ENCODE results near the gene TRIM36.

TRIM36 gene

DNA sequence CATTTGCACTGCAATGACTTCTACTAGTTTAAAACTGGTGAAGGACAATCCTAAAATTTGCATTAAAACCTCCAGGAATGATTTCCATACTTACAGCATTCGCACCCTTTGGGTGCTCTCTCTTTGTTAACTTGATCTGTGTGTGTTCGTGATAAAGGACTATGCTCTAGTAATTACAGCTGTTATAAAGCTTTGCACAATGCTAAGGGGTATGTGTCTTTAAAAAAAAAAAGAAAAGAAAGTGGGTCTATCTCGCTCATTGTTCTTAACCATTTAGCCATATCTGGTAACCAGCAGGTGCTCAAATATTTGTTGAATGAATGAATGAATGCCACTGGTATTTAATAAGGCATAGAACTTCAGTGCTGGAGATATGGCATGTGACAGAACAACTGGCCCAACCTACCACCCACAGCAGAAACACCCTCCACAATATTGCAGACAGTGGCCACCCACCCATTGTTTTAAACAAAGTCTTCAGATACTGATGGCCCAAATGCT is 8.7 kb downstream of the TRIM36 start:
- DNase-seq = no peak

DNA sequence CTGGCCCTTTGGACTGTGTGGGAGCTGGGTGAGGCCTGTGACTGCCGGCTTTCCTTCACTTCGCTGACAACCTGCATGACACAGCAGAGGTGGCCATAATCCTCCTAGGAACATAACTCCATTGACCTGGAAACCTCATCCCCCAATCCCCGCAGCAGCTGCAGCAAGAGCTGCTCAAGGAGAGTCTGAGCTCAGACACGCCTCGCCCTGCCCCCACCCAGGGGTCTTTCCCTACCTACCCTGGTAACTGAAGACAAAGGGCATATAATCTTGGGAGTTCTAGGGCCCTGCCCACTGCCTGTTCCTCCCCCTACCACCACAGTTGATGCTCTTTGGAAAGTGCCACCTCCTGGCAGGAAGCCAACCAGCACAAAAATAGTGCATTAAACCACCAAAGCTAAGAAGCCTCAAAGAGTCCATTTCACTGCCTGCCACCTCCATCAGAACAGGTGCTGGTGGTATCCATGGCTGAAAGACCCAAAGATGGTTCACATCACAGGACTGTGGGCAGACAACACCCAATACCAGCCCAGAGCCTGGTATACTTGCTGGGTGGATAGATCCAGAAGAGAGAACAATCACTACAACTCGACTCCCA is 18.4 kb downstream of the TRIM36 start:
- no peak for DNase-seq

DNA sequence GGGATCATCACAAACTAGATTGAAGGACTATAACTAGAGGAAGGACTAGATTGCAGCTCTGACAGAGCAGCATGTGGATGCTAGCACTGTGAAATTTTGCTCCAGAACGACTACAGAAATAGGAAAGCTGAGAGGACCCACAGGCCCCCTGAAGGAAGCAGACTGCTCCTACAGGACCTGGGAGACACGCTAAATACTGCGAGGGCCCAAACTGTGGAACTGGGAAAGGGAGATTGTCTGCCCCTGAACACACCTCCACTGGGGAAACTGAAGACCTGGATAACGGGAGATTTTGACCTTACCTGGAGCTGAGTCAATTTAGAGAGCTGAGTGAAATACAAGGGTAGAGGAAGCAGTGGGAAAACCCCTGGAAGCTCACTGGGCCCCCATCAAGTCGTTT is 19.2 kb downstream of the TRIM36 start:
- DNase-seq = no peak

DNA sequence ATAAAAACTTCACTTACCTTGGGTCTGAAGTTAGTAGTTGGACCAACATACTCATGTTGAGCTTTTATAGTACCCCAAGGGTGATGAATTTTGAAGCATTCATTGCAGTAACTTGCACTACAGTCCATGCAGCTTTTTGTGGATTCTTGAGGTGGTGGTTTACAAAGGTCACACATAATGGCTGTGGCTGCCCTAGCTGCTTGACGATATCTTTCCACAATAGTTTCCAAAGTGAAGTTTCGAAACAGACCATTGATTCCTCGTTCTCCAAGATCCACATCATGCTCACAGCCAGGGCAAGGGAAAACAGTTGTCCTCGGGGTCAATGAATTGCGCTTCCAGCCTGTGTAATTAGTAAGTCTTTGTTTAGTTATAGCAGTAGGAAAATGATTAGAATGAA is 22.7 kb downstream of the TRIM36 start:
- no peak for DNase-seq

DNA sequence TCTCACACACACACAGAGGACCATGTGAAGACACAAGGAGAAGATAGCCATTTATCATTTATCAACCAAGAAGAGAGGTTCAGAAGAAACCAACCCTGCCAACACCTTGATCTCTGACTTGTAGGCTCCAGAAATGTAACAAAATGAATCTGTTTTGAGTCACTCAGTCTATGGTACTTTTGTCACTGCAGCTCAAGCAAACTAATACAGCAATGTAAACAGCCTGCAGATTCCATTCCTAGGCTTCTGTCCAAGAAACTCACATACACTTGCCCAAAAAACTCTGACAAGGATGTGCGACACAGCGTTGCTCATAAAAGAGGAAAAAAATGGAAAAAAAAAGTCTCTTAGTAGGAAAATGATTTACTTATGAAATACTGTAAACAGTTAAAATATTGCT is 33.4 kb downstream of the TRIM36 start:
- DNase-seq = no peak

DNA sequence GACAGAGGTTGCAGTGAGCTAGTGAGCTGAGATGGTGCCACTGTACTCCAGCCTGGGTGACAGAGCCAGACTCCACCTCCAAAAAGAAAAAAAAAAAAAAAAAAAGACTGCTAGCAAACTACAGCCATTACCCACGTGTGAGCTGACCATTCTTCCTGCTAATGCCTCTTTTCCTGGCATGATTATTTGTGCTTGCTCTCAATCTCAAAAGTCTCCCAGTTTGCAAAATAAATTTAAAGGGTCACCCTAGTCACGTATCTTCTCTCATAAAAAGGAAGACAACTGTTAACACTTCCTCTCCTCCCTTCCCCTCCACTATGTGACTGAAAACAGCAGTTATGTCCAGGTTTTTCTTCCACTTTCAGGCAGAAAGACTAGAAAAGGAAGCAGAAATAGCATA is 37.2 kb downstream of the TRIM36 start:
- DNase-seq = no peak

DNA sequence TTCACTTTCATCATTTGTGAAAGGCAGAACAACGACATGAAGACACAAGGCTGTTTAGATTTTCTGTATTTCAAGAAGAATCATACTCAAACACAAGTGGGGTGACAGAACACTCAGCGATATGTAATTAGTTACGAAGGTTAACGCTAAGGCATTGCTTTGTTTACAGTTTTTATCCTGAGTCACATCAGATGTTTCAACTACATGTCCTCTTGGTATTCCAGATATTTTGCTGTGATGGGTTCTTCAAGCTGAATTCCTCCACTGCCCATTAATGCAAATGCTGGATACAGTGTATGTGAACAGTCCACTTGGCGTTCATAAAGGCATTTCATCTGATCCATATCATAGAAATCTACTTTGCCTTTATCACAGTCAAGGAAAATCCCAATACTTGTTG is 43.4 kb downstream of the TRIM36 start:
- DNase-seq = no peak

DNA sequence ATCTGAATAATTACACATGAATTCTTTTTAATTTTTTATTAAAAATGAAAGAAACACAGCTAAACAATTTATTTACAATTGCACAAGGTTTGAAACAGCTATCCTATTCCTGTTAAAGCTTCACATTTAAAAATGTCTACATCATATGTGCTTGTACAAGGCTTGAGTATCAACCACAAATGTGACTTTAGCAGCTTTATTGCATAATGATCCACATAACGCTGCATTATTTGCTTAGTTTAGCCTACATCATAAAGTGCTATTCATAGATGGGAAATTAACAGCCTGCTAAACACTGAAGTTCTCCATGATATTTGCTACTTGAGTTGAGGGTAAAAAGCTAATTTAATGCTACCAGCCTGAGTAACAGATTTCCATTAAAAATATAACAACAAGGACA is 45.0 kb downstream of the TRIM36 start:
- DNase-seq = no peak

DNA sequence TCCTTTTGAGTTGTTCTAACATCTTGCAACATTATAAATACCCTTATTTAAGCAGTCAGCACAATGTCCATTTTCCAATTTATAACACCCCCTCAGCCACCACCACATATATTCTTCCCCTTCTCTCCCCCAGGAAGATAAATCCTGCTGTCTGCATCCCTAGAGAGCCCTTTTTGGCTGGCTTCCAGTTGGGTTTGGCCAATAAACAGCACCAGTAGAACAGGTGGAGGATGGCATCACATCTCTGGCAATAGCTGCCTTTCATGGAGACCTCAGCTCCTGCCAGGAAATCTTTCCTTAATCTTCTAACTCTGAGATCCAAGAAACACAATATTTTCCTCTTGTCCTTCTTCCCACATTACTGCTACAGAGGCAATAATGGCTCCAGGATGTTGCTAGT is 53.7 kb downstream of the TRIM36 start:
- DNase-seq = no peak

DNA sequence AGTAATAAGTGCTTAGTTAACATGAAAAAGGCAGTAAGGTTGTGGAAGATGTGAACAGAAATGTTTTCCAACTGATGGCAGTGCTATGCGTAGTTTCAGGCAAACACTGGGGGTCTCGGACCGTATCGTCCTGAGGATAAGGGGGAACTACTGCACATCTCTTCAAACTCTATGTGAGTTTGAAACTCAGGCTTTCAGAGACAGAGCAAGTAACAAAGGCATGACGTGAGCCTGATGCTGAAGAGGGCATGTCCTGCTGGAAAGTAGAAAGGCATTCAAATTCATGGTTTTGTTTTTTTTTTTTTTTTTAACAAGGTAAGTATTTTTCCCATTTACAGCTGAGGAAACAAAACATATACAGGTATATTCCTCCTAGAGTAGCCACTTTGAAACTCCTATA is 59.9 kb downstream of the TRIM36 start:
- DNase-seq = no peak

DNA sequence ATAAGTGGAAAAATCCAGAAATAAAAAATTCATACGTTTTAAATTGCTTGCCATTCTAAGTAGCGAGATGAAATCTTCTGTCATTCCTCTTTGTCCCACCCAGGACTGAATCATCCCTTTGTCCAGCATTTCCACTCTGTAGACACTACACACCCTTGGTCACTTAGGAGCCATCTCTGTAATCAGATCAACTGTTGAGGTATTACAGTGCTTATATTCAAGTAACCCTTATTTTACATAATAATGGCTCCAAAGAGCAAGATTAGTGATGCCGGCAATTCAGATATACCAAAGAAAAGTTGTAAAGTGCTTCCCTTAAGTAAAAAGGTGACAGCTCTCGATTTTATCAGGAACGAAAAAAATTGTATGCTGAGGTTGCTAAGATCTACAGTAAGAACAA is 60.4 kb downstream of the TRIM36 start:
- no peak for DNase-seq

DNA sequence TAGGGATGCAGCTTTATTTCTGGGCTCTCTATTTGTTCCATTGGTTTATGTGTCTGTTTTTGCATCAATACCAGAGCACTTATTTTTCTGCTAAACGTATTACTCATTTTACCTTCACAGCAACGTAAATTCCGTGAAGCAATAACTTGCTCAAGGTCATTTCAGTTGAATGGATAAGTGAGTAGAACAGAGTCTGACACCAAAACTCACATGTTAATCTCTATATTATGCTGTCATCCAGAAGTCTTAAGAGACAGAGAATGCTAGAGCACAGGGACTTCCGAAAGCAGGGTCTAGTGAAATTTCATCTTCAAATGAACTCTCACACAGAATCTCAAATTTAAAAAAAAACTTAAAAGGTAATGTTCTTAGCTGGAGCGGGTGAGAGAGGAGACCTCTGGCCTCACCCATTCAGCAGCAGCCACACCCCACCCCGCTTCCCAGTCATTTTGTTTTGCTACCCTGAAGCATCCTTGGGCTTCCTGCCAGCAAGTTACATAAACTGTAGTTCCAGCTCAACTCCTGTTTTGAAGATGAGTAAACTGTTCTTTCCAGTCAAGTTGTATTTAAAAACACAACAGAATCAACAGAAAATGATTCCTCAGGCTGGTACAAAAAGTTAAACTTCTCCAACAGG is 69.3 kb downstream of the TRIM36 start:
- no peak for DNase-seq

DNA sequence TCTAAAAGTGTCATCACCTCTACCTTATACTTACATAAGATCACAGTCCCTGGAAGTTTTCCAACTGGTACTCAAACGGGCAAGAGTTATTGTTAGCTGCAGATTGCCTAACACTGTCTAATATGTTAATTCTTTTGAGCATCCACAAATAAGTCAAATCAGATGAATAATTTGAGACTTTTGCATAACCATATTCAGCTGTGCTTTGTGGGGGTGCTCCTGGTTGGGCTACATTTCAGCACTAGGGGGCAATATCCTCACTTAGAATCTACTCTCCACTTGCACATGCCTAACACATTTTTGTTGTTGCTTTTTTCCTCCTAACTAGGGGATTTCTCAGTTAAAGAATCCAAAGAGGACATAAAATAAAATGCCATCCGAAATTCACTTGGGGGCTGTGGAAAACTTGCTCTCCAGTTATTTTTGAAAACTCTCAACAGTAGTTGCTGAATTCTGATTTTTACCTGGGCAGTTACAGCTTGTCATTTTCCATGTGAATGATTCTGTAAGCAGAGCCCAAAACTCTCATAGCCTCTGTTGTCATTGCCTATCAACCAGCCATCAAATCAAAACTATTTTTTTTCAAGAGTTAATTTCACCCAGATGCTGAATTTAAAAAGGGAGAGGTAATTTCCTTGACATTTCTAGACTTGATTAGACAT is 71.5 kb downstream of the TRIM36 start:
- peak; percentile 14 for DNase-seq

DNA sequence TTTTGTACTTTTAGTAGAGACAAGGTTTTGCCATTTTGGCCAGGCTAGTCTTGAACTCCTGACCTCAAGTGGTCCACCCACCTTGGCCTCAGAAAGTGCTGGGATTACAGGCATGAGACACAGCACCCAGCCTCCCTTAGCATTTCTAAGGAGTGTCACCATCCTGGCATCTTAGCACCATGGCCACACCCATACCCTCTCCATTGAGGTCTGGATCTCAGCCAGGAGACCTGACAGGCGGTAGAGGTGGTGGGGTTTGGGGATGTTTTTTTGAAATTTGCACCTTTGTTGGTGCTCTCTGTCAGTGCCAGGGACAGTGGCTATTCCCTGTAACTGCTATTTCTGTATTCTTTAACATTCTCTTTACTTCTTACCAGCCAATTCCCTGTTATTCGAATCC is 72.5 kb downstream of the TRIM36 start:
- no peak for DNase-seq

DNA sequence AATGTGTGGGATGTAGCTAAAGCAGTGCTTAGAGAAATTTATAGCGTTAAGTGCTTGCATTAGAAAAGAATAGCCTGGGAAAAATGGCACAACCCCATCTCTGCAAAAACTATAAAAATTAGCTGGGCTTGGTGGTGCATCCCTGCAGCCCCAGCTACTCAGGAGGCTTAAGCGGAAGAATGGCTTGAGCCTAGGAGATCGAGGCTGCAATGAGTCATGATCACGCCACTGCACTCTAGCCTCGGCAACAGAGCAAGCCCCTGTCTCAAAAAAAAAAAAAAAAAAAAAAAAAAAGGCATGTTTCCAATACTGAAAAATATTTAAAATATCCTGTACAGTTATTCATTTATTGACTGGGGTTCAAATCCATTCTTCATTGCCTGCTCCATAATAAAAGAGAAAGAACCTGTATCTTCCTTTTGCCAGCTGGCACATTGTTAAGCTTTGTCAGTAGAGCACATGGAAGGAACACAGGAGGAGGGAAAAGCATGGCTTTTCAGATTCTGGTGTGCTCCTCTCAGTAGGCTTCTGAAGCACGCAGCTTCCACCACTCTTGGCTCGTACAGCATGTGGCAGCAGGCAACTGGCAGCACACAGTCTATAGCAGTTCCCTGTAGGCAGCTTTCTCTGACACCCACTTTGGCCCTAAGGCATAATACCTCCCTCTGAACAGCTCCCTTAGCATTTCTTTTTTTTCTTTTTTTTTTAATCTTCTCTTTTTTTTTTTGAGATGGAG is 73.5 kb downstream of the TRIM36 start:
- no peak for DNase-seq

DNA sequence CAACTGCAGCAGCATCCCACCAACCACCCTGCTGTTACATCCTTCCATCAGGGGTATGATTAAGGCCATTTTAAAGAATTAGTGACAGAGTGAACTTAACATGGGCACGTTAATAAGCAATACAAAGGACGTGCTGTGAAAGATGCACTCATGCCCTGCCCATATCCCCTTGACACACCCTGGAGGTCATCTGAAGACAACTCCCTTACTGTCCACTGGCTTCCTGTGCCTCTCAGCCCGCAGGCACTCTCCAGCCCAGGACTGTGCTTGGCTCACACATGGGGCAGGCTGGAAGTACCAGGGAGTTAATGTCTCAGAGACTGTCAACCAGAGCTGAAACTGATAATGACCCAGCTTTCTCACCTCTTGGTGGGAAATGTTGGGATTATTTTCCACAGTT is 81.8 kb downstream of the TRIM36 start:
- DNase-seq = no peak

DNA sequence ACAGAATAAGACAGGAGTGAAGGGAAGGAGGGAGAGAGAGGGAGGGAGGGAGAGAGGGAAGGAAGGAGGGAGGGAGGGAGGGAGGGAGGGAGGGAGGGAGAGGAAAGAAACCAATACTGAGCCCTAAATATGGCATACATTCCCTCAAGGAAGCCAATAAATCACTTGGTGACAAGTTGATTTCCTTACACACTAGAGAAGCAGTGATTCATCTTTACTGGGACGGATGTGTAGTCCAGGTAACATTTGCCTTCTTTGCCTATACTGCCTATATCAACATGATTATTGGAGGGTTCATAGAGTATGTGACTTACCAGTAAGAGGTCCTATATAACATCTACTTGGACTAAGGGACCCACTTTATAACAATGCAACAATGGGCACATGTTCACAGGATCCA is 83.2 kb downstream of the TRIM36 start:
- DNase-seq = no peak

DNA sequence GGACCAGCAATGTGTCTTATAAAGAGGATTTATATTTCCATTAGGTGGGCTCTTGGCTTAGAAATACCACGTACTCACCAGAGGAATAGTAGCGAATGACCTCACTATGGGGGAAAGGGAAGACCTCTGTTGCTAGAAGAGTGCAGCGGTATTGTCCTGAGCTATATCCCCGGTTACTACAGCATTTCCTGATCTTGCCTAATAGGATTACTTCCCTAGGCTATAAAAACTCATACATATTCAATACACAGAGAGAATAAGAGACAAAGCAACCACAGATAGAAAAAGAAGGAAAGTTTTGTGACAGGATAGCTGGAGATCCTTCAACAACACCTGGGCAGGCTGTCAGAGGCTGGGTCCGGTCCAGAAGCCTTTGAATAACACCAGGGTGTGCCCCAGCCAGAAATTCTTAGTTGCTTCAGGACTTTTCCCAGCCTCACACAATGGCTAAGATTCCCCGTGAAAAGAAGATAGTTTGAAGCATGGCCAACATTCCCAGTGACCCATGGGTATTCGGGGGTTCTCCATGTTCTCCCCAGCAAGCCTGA is 85.4 kb downstream of the TRIM36 start:
- no peak for DNase-seq

DNA sequence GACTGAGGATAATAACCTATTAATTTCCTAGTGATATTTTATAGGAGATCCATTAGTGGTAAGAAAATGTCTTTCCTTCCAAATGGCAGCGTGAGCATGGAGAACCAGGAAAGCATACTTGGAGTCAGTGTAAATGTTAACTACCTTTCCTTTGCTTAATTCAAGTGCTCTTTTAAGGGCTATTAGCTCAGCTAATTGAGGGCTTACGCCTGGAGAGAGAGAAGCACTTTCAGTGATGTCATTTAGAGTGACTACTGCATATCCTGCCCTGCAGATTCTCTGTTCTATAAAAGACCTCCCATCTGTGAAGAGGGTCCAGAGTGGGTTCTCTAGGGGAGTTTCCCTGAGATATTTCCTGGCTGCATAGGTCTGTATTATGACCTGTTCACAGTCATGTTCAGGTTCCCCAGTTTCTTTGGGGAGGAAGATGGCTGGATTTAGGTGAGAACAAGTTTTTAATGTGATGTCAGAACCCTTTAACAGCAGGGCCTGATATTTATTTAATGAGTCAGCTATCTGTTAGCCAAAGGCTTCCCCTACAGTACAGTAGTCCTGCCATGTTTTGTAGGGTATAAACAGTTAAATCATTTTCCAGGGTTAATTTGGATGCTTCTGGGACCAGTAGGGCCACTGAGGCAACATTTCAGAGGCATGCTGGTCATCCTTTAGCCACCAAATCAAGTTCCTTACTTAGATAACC is 89.6 kb downstream of the TRIM36 start:
- no peak for DNase-seq

All from activated naive CD4-positive, alpha-beta T cell treated with anti-CD3 and anti-CD28 coated beads, Interleukin-2, amount 50 U/mL, for 16 hours (primary cell).